HepG2 (cell line): ENCODE data around the gene MYO5B. TPM values are rescaled to one million over a fixed set of nuclear protein-coding genes. Genes with fewer than 3 reads are reported as not detected.

Experiments used
- ATAC-seq: fragments of 200-7000 bp; cut with Tn5 transposase; 3 replicates; pipeline ENCODE4 v1.9.1; 2020; ENCODE audit warnings: mild to moderate bottlenecking, moderate library complexity
- BruUV-seq: library from RNA; stranded (reverse); fragments of 400-500 nt; replicated peaks from 2 replicates; lab custom pipeline; 2021; lab: Mats Ljungman, UMichigan
- CTCF ChIA-PET: fragments of 300-600 bp; formaldehyde crosslinking; extraction: SDS; loops from one replicate; lab custom pipeline; 2021; ENCODE audit warnings: low total read pairs, inconsistent platforms, low intra/inter-chr PET ratio; lab: Yijun Ruan, JAX
- POLR2A ChIA-PET: fragments of 350-600 bp; sonication (Branson Sonifier 250); formaldehyde crosslinking; loops from one replicate; lab custom pipeline; 2020; ENCODE audit warnings: antibody characterized with exemption, inconsistent platforms; lab: Yijun Ruan, JAX
- DNase-seq: peaks from one replicate; pipeline ENCODE4 v3.0.0-alpha.2; 2015; ENCODE audit warnings: low spot score
- FAIRE-seq: peaks from 3 replicates; lab custom pipeline; 2011; peaks lifted over from hg19 to GRCh38; lab: Jason Lieb, UNC
- H2AFZ ChIP-seq: one replicate; pipeline ENCODE4 v1.6.1; 2011; ENCODE audit warnings: low read length, inconsistent platforms
- H3K27ac ChIP-seq: fragments of 300-600 bp; 3 replicates; pipeline ENCODE4 v1.8.0; 2011; ENCODE audit warnings: mixed run types, mild to moderate bottlenecking, mixed read lengths, low read length, inconsistent platforms; ENCODE audit not compliant: insufficient read depth; ENCODE audit errors: extremely low read length
- H3K27me3 ChIP-seq, 2 experiments: fragments of 200-600 bp in 1 of 2; 2 replicates in 1 of 2; 3 replicates in 1 of 2; pipeline versions ENCODE4 v1.6.0 to v1.8.0; 2011; ENCODE audit warnings: low read length in 2 of 2, mild to moderate bottlenecking in 2 of 2, moderate library complexity in 2 of 2, inconsistent platforms in 1 of 2; ENCODE audit not compliant: insufficient read depth in 2 of 2, control insufficient read depth in 1 of 2
- H3K36me3 ChIP-seq, 2 experiments: fragments of 200-600 bp in 1 of 2; replicated peaks in 1 of 2; 2 replicates in 1 of 2; 3 replicates in 1 of 2; pipeline versions ENCODE4 v1.5.1 to v1.8.0; 2011; ENCODE audit warnings: low read length in 2 of 2, inconsistent platforms in 1 of 2; ENCODE audit not compliant: insufficient read depth in 2 of 2, control insufficient read depth in 1 of 2
- H3K4me1 ChIP-seq: 2 replicates; pipeline ENCODE4 v1.5.1; 2012; ENCODE audit warnings: low read length, inconsistent platforms; ENCODE audit not compliant: insufficient read depth
- H3K4me2 ChIP-seq: 2 replicates; pipeline ENCODE4 v1.6.0; 2011; ENCODE audit warnings: low read depth, low read length, inconsistent platforms
- H3K4me3 ChIP-seq, 3 experiments: fragments of 200-600 bp in 1 of 3; sonication (generic), shearing (Covaris generic) in 1 of 3; replicated peaks in 1 of 3; 2 replicates each; pipeline ENCODE4 v1.5.1; 2011 to 2016; ENCODE audit warnings: low read length in 3 of 3, inconsistent platforms in 2 of 3, low read depth in 2 of 3, mild to moderate bottlenecking in 2 of 3, control low read depth in 1 of 3, mixed read lengths in 1 of 3; ENCODE audit not compliant: insufficient read depth in 1 of 3
- H3K79me2 ChIP-seq: one replicate; pipeline ENCODE4 v1.6.1; 2011; ENCODE audit warnings: low read length, inconsistent platforms; ENCODE audit not compliant: insufficient read depth
- H3K9ac ChIP-seq: 2 replicates; pipeline ENCODE4 v1.6.0; 2011; ENCODE audit warnings: mild to moderate bottlenecking, low read depth, low read length, inconsistent platforms; ENCODE audit not compliant: insufficient read depth
- H3K9me3 ChIP-seq: 2 replicates; pipeline ENCODE4 v1.5.1; 2012; ENCODE audit warnings: mild to moderate bottlenecking, low read length
- H4K20me1 ChIP-seq: 2 replicates; pipeline ENCODE4 v1.6.0; 2011; ENCODE audit warnings: inconsistent platforms, mild to moderate bottlenecking, low read length, moderate library complexity; ENCODE audit not compliant: insufficient read depth
- FOXJ3 ChIP-seq: sonication (generic); formaldehyde crosslinking; IDR thresholded peaks from 2 replicates; pipeline ENCODE4 v1.4.0; 2020; ENCODE audit warnings: missing genetic modification reagents, mild to moderate bottlenecking, borderline replicate concordance
- JDP2 ChIP-seq: sonication (generic); formaldehyde crosslinking; IDR thresholded peaks from 2 replicates; pipeline ENCODE4 v1.8.1; 2022; ENCODE audit warnings: missing genetic modification reagents, borderline replicate concordance
- RFX5 ChIP-seq: IDR thresholded peaks from 2 replicates; pipeline ENCODE4 v1.6.1; 2011; ENCODE audit warnings: low read depth, low read length, improper control_type of control experiment
- SKIL ChIP-seq: sonication (generic); formaldehyde crosslinking; IDR thresholded peaks from 2 replicates; pipeline ENCODE4 v1.8.0; 2022; ENCODE audit warnings: missing genetic modification reagents, mild to moderate bottlenecking, moderate library complexity, borderline replicate concordance
- SMARCC2 ChIP-seq: fragments of 450-650 bp; IDR thresholded peaks from 2 replicates; pipeline ENCODE4 v1.6.1; 2017; ENCODE audit warnings: antibody characterized with exemption, mild to moderate bottlenecking
- STAG1 ChIP-seq: sonication (generic); formaldehyde crosslinking; IDR thresholded peaks from 2 replicates; pipeline ENCODE4 v1.4.0; 2020; ENCODE audit warnings: missing genetic modification reagents
- TFDP1 ChIP-seq: IDR thresholded peaks from 2 replicates; pipeline ENCODE4 v1.6.1; 2016; ENCODE audit warnings: missing compliant biosample characterization, missing genetic modification reagents, borderline replicate concordance
- ZC3H13 ChIP-seq: sonication (generic); formaldehyde crosslinking; IDR thresholded peaks from 2 replicates; pipeline ENCODE4 v1.8.1; 2023; ENCODE audit warnings: mild to moderate bottlenecking, missing genetic modification reagents, moderate library complexity
- WGBS: methylation state at CpG from one replicate; pipeline ENCODE4 v1.1.6; 2017; ENCODE audit warnings: low lambda C conversion rate; 5-methylcytosine and 5-hydroxymethylcytosine counted together
- in situ Hi-C: cut with HindIII; loops from 2 replicates; pipeline ENCODE4 v1.10.0; 2017; ENCODE audit warnings: low pct_unique_long_range_greater_than_20kb; ENCODE audit not compliant: extremely low pct_ligation_motif_present
- intact Hi-C: fragments of 100-400 bp; cut with micrococcal nuclease; formaldehyde crosslinking; loops from one replicate; pipeline ENCODE4 v1.10.0; 2022; ENCODE audit not compliant: unreplicated experiment
- polyA plus RNA-seq, 8 experiments: library from polyadenylated mRNA; depleted of rRNA in 3 of 8; stranded (reverse) in 7 of 8; unstranded in 1 of 8; fragments of >200 nt; fragmentation: Illumina TruSeq in 4 of 8; extraction: Trizol in 4 of 8; gene quantifications; 2 replicates each; pipeline versions ENCODE4 v1.2.1 to v1.2.3, GENCODE V29; 2011 to 2016; ENCODE audit warnings: low read depth in 4 of 8, missing spikeins in 1 of 8, mixed read lengths in 1 of 8; ENCODE audit not compliant: insufficient read depth in 1 of 8
- total RNA-seq, 5 experiments: library from RNA; depleted of rRNA; stranded (reverse); fragments of >200 nt; fragmentation: Illumina TruSeq; extraction: Trizol; gene quantifications; 2 replicates each; pipeline ENCODE4 v1.2.3, GENCODE V29; 2016; ENCODE audit warnings: low read depth in 1 of 5
- TF ChIP-seq, protein P1 (sequence below): sonication (generic); formaldehyde crosslinking; IDR thresholded peaks from 2 replicates; pipeline ENCODE4 v1.5.0; 2020; ENCODE audit warnings: mild to moderate bottlenecking, missing genetic modification reagents, moderate library complexity
- TF ChIP-seq, protein P2 (sequence below): sonication (generic); formaldehyde crosslinking; IDR thresholded peaks from 2 replicates; pipeline ENCODE4 v1.5.0; 2020; ENCODE audit warnings: mild to moderate bottlenecking, missing genetic modification reagents

The MYO5B gene
- total and polyA plus RNA-seq, 2 of the 13 experiments (the other 11 are each of a cell fraction or from before 2014, with no cell fraction given), result 13.1 to 24.0 TPM

- H3K4me1 ChIP-seq, result peaks cover 16% of the 10 kb centered on the region
- H3K9ac ChIP-seq, result no peak overlapping the region
- no peaks in the 10 kb centered on the region for H4K20me1 ChIP-seq
- no peak for DNase-seq
- no TSS peak for BruUV-seq
- no peak for FAIRE-seq
- CTCF ChIA-PET, result interaction anchor here (0.9 kb wide), 1 partner anchor 351 kb away, joined by 3 read pairs; no protein-coding TSS in a partner anchor
- ATAC-seq, result no peak
- H3K9me3 ChIP-seq, result no peaks in the 10 kb centered on the region
- no peaks in the 10 kb centered on the region for H3K27me3 ChIP-seq
- H3K4me3 ChIP-seq, result no peak overlapping the region
- WGBS, result 74% methylated on average over 3 of the region's 3 CpGs
- no peaks in the 10 kb centered on the region for H3K79me2 ChIP-seq
- no peak overlapping the region for H2AFZ ChIP-seq
- TF ChIP-seq, protein P1, sequence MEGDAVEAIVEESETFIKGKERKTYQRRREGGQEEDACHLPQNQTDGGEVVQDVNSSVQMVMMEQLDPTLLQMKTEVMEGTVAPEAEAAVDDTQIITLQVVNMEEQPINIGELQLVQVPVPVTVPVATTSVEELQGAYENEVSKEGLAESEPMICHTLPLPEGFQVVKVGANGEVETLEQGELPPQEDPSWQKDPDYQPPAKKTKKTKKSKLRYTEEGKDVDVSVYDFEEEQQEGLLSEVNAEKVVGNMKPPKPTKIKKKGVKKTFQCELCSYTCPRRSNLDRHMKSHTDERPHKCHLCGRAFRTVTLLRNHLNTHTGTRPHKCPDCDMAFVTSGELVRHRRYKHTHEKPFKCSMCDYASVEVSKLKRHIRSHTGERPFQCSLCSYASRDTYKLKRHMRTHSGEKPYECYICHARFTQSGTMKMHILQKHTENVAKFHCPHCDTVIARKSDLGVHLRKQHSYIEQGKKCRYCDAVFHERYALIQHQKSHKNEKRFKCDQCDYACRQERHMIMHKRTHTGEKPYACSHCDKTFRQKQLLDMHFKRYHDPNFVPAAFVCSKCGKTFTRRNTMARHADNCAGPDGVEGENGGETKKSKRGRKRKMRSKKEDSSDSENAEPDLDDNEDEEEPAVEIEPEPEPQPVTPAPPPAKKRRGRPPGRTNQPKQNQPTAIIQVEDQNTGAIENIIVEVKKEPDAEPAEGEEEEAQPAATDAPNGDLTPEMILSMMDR (CRISPR knock-in tag), result peak; percentile 38
- TF ChIP-seq ZC3H13 (no peak), STAG1 (CRISPR knock-in tag) (peak; percentile 54), JDP2 (no peak)
- in situ Hi-C loops, result no loop called here
- POLR2A ChIA-PET, result no interaction called here
- no peak overlapping the region for H3K4me2 ChIP-seq
- intact Hi-C loops, result no loop called here
- H3K27ac ChIP-seq, result no peak overlapping the region
- H3K36me3 ChIP-seq, result no peaks in the 10 kb centered on the region; a peak in 1 of 5 replicates
These were observed 333.3 kb downstream of the MYO5B start for GRCh38 chr18:49861659-49862058.

DNA sequence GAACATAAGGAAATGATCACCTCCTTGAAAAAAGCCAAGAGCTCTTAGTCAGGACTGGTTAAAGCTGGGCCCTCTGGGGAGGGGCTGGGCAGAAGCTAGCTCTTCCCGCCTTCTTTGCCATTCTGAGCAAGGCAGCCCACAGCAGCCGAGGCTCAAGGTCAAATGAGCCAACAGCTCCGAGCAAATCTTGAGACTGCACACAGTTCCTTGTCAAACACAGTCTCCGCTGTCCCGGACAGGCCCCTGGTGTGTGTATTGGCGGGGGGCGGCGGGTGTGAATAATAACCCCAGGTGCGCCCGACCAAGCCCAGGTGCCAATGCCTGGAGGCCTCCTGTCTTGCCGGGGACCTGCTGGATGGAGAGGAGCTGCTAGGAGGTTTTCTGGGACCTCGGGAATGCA, 335.2 kb downstream of the MYO5B start:
- ChIA-PET POLR2A (no interaction called here), CTCF (interaction anchor here (2.2 kb wide), 1 partner anchor 300 kb away, joined by 15 read pairs; no protein-coding TSS in a partner anchor)
- Histone ChIP-seq H3K27ac (no peak overlapping the region), H4K20me1 (no peaks in the 10 kb centered on the region), H3K79me2 (no peaks in the 10 kb centered on the region), H2AFZ (no peak overlapping the region), H3K36me3 (no peaks in the 10 kb centered on the region; a peak in 1 of 5 replicates), H3K9ac (no peak overlapping the region), H3K4me3 (no peak overlapping the region), H3K27me3 (no peaks in the 10 kb centered on the region), H3K4me1 (peaks cover 16% of the 10 kb centered on the region), H3K4me2 (no peak overlapping the region), H3K9me3 (no peaks in the 10 kb centered on the region)
- ATAC-seq (no peak), DNase-seq (no peak), FAIRE-seq (no peak)
- intact Hi-C loops (loop anchor here (5.0 kb wide), 2 partner anchors 47 to 72 kb away; partner anchors contain the start of gene ACAA2), in situ Hi-C loops (loop anchor here (5.0 kb wide), 2 partner anchors 297 to 347 kb away; partner anchors contain the start of gene LIPG)
- no TSS peak for BruUV-seq
- WGBS, result 91% methylated on average over 10 of the region's 12 CpGs
- TF ChIP-seq SMARCC2, result no peak
- TF ChIP-seq RFX5, result no peak
- TF ChIP-seq SKIL (CRISPR knock-in tag), result no peak
- TF ChIP-seq, protein P2, sequence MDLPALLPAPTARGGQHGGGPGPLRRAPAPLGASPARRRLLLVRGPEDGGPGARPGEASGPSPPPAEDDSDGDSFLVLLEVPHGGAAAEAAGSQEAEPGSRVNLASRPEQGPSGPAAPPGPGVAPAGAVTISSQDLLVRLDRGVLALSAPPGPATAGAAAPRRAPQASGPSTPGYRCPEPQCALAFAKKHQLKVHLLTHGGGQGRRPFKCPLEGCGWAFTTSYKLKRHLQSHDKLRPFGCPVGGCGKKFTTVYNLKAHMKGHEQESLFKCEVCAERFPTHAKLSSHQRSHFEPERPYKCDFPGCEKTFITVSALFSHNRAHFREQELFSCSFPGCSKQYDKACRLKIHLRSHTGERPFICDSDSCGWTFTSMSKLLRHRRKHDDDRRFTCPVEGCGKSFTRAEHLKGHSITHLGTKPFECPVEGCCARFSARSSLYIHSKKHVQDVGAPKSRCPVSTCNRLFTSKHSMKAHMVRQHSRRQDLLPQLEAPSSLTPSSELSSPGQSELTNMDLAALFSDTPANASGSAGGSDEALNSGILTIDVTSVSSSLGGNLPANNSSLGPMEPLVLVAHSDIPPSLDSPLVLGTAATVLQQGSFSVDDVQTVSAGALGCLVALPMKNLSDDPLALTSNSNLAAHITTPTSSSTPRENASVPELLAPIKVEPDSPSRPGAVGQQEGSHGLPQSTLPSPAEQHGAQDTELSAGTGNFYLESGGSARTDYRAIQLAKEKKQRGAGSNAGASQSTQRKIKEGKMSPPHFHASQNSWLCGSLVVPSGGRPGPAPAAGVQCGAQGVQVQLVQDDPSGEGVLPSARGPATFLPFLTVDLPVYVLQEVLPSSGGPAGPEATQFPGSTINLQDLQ (CRISPR knock-in tag), result no peak
- no peak for TF ChIP-seq TFDP1
- TF ChIP-seq FOXJ3 (CRISPR knock-in tag), result no peak
